Measurements from ENCODE around the gene MED12.

The MED12 gene

DNA sequence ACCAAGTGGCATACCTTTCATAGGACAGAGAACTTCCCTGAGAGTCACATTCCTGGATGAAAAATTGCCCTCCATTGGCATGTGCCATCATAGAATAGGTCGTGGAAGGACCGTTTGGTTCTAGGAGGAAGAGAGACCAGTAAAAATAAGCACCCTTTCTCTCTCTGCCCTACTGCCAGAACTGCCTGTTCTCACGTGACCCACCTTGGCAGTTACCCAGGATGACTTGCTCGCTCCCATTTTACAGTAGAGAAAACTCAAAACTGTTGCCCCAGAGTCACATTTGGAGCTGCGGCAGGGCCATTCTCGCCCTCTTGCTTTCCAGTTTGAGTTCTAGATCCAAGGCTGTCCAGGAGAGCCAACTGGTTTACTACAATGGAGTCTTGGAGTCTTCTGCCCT is 25.1 kb downstream of the MED12 start:
- Histone ChIP-seq H3K4me3 (ENCODE audit: low read length, poor library complexity, severe bottlenecking) (no peak overlapping the region), H3K9me3 (ENCODE audit: insufficient read depth, low read depth, low read length) (no peaks in the 10 kb centered on the region), H3K36me3 (ENCODE audit: insufficient read depth, low read length) (peaks cover 21% of the 10 kb centered on the region; the same call in 1 of the 2 replicates), H3K9me2 (replicated peaks; ENCODE audit: low read depth, low read length) (no peaks in the 10 kb centered on the region), H3K4me2 (ENCODE audit: low read depth, low read length, poor library complexity, severe bottlenecking) (no peak overlapping the region), H3K79me2 (ENCODE audit: insufficient read depth, low read length) (no peaks in the 10 kb centered on the region), H3K9ac (ENCODE audit: low read depth, low read length, poor library complexity, severe bottlenecking) (no peak overlapping the region), H3F3A (ENCODE audit: low read depth) (no peaks in the 10 kb centered on the region), H4K20me1 (ENCODE audit: insufficient read depth, low read length, poor library complexity, severe bottlenecking) (no peaks in the 10 kb centered on the region), H3K4me1 (ENCODE audit: insufficient read depth, low read length, poor library complexity, severe bottlenecking) (no peaks in the 10 kb centered on the region), H2AFZ (ENCODE audit: low read length) (no peak overlapping the region), H3K27me3 (ENCODE audit: insufficient read depth, low read length, poor library complexity, severe bottlenecking) (no peaks in the 10 kb centered on the region)
- TF ChIP-seq, protein P1, sequence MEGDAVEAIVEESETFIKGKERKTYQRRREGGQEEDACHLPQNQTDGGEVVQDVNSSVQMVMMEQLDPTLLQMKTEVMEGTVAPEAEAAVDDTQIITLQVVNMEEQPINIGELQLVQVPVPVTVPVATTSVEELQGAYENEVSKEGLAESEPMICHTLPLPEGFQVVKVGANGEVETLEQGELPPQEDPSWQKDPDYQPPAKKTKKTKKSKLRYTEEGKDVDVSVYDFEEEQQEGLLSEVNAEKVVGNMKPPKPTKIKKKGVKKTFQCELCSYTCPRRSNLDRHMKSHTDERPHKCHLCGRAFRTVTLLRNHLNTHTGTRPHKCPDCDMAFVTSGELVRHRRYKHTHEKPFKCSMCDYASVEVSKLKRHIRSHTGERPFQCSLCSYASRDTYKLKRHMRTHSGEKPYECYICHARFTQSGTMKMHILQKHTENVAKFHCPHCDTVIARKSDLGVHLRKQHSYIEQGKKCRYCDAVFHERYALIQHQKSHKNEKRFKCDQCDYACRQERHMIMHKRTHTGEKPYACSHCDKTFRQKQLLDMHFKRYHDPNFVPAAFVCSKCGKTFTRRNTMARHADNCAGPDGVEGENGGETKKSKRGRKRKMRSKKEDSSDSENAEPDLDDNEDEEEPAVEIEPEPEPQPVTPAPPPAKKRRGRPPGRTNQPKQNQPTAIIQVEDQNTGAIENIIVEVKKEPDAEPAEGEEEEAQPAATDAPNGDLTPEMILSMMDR (conservative IDR thresholded peaks at IDR 0.05; ENCODE audit: low read length), result no peak
- TF ChIP-seq EZH2phosphoT487 (IDR thresholded peaks at IDR 0.05; ENCODE audit: borderline replicate concordance), result no peak

DNA sequence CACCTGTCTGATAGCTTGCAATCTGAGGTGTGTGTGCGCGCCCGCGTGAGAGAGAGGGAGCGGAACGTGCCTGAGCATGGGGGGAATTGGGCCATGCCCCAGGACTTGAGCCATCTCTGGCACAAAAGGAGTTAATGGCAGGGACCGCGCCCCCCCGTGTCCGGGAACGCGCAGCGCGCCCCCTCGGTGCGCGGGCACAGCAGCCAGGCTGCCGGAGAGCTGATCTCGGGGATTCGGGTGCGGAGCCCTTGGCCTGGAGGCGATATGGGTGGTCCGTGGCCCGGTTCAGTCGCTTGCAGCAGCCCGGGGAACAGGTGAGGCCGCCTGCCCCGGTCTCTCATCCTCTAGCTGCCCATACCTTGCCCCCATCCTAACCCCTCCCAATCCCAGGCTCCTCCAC is 26.3 kb downstream of the MED12 start, which contains the start of gene NLGN3:
TSS of gene NLGN3 (plus strand) at position 191 of the 400 bp plus-strand sequence. CDS start 2,909 bp downstream, outside the sequence.
- Histone ChIP-seq H3K79me2 (ENCODE audit: insufficient read depth, low read length) (no peaks in the 10 kb centered on the region), H2AFZ (ENCODE audit: low read length) (no peak within 1 kb of the TSS), H4K20me1 (ENCODE audit: insufficient read depth, low read length, poor library complexity, severe bottlenecking) (no peaks in the 10 kb centered on the region), H3K9ac (ENCODE audit: low read depth, low read length, poor library complexity, severe bottlenecking) (no peak within 1 kb of the TSS), H3K9me3 (ENCODE audit: insufficient read depth, low read depth, low read length) (no peaks in the 10 kb centered on the region), H3K9me2 (replicated peaks; ENCODE audit: low read depth, low read length) (no peaks in the 10 kb centered on the region), H3F3A (ENCODE audit: low read depth) (no peaks in the 10 kb centered on the region), H3K27me3 (ENCODE audit: insufficient read depth, low read length, poor library complexity, severe bottlenecking) (no peaks in the 10 kb centered on the region), H3K4me1 (ENCODE audit: insufficient read depth, low read length, poor library complexity, severe bottlenecking) (no peaks in the 10 kb centered on the region), H3K4me2 (ENCODE audit: low read depth, low read length, poor library complexity, severe bottlenecking) (no peak within 1 kb of the TSS), H3K36me3 (ENCODE audit: insufficient read depth, low read length) (peaks cover 13% of the 10 kb centered on the region; the same call in 1 of the 2 replicates), H3K4me3 (ENCODE audit: low read length, poor library complexity, severe bottlenecking) (no peak within 1 kb of the TSS)
- TF ChIP-seq, protein P1 (conservative IDR thresholded peaks at IDR 0.05; ENCODE audit: low read length), result no peak
- TF ChIP-seq EZH2phosphoT487 (IDR thresholded peaks at IDR 0.05; ENCODE audit: borderline replicate concordance), result no peak

DNA sequence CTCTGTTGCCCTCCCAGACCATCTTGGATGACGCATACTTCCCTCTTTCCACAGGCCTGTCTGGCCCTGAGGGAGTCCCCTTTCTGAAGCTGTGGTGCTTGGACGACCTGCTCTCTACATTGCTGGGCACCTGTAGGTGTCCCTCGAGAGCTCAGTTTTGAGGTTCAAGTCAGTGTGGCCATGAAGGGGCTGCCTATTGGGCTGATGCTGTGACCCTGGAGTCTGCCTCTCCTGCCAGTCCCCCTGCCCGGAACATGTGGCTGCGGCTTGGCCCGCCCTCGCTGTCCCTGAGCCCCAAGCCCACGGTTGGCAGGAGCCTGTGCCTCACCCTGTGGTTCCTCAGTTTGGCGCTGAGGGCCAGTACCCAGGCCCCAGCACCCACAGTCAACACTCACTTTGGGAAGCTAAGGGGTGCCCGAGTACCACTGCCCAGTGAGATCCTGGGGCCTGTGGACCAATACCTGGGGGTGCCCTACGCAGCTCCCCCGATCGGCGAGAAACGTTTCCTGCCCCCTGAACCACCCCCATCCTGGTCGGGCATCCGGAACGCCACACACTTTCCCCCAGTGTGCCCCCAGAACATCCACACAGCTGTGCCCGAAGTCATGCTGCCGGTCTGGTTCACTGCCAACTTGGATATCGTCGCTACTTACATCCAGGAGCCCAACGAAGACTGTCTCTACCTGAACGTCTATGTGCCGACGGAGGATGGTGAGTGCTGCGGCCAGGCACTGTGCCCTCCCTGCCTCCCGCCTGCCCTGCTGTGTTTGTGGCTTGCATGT is 29.3 kb downstream of the MED12 start:
- Histone ChIP-seq H3K9ac (ENCODE audit: low read depth, low read length, poor library complexity, severe bottlenecking) (no peak overlapping the region), H4K20me1 (ENCODE audit: insufficient read depth, low read length, poor library complexity, severe bottlenecking) (no peaks in the 10 kb centered on the region), H3K27me3 (ENCODE audit: insufficient read depth, low read length, poor library complexity, severe bottlenecking) (no peaks in the 10 kb centered on the region), H3K9me3 (ENCODE audit: insufficient read depth, low read depth, low read length) (no peaks in the 10 kb centered on the region), H2AFZ (ENCODE audit: low read length) (no peak overlapping the region), H3K9me2 (replicated peaks; ENCODE audit: low read depth, low read length) (no peaks in the 10 kb centered on the region), H3K4me2 (ENCODE audit: low read depth, low read length, poor library complexity, severe bottlenecking) (no peak overlapping the region), H3K4me1 (ENCODE audit: insufficient read depth, low read length, poor library complexity, severe bottlenecking) (no peaks in the 10 kb centered on the region), H3K79me2 (ENCODE audit: insufficient read depth, low read length) (no peaks in the 10 kb centered on the region), H3F3A (ENCODE audit: low read depth) (no peaks in the 10 kb centered on the region), H3K36me3 (ENCODE audit: insufficient read depth, low read length) (no peaks in the 10 kb centered on the region), H3K4me3 (ENCODE audit: low read length, poor library complexity, severe bottlenecking) (no peak overlapping the region)
- TF ChIP-seq, protein P1 (conservative IDR thresholded peaks at IDR 0.05; ENCODE audit: low read length), result no peak
- TF ChIP-seq EZH2phosphoT487 (IDR thresholded peaks at IDR 0.05; ENCODE audit: borderline replicate concordance), result no peak

Data from Loucy (cell line).